Fibroblast of lung (primary cell): Measurements from ENCODE around the gene MARK3. TPM values are rescaled to one million over a fixed set of nuclear protein-coding genes. Genes with fewer than 3 reads are reported as not detected.

Source experiments
- DNase-seq, 2 donors: peaks; one replicate each; pipeline versions ENCODE4 v3.0.0 to v3.0.0-alpha.2; 2010; ENCODE audit warnings: low read depth in 2 of 2
- H2AFZ ChIP-seq: 2 replicates; pipeline ENCODE4 v1.5.1; 2012; ENCODE audit warnings: low read length, control low read depth, inconsistent platforms
- H3K27ac ChIP-seq: 2 replicates; pipeline ENCODE4 v1.5.1; 2011; ENCODE audit warnings: low read length, control low read depth; ENCODE audit not compliant: insufficient read depth
- H3K27me3 ChIP-seq: 2 replicates; pipeline ENCODE4 v1.5.1; 2011; ENCODE audit warnings: mild to moderate bottlenecking, low read length; ENCODE audit not compliant: control insufficient read depth, insufficient read depth
- H3K36me3 ChIP-seq: 2 replicates; pipeline ENCODE4 v1.5.1; 2011; ENCODE audit warnings: low read length; ENCODE audit not compliant: control insufficient read depth, insufficient read depth
- H3K4me1 ChIP-seq: 2 replicates; pipeline ENCODE4 v1.5.1; 2011; ENCODE audit warnings: low read length; ENCODE audit not compliant: control insufficient read depth, insufficient read depth; ENCODE audit errors: extremely low read depth
- H3K4me2 ChIP-seq: 2 replicates; pipeline ENCODE4 v1.5.1; 2011; ENCODE audit warnings: low read length, control low read depth; ENCODE audit not compliant: insufficient read depth; ENCODE audit errors: extremely low read depth
- H3K4me3 ChIP-seq, 4 experiments: fragments of 200-600 bp in 1 of 4; sonication (generic) in 1 of 4; replicated peaks in 1 of 4; 2 replicates each; pipeline ENCODE4 v1.5.1; 2011 to 2016; ENCODE audit warnings: low read length in 4 of 4, low read depth in 3 of 4, mild to moderate bottlenecking in 3 of 4, control low read depth in 2 of 4, inconsistent platforms in 1 of 4, mixed read lengths in 1 of 4; ENCODE audit not compliant: insufficient read depth in 1 of 4; ENCODE audit errors: control extremely low read depth in 1 of 4
- H3K79me2 ChIP-seq: 2 replicates; pipeline ENCODE4 v1.5.1; 2012; ENCODE audit warnings: mild to moderate bottlenecking, low read length, inconsistent platforms; ENCODE audit not compliant: control insufficient read depth, insufficient read depth
- H3K9ac ChIP-seq: 2 replicates; pipeline ENCODE4 v1.5.1; 2011; ENCODE audit warnings: mild to moderate bottlenecking, low read length, control low read depth; ENCODE audit not compliant: insufficient read depth
- H3K9me3 ChIP-seq: 2 replicates; pipeline ENCODE4 v1.5.1; 2012; ENCODE audit warnings: low read depth, low read length; ENCODE audit not compliant: control insufficient read depth, insufficient read depth
- H4K20me1 ChIP-seq: 2 replicates; pipeline ENCODE4 v1.5.1; 2011; ENCODE audit warnings: low read length; ENCODE audit not compliant: control insufficient read depth, insufficient read depth; ENCODE audit errors: extremely low read depth
- EZH2 ChIP-seq: IDR thresholded peaks from 2 replicates; pipeline ENCODE4 v1.5.1; 2012; ENCODE audit warnings: low read length, control low read depth, mild to moderate bottlenecking; ENCODE audit errors: missing control alignments
- polyA plus RNA-seq, 2 donors: library from polyadenylated mRNA; depleted of rRNA in 1 of 2; stranded (reverse) in 1 of 2; unstranded in 1 of 2; fragments of >200 nt; gene quantifications; 2 replicates each; pipeline ENCODE4 v1.2.1, GENCODE V29; 2011 to 2012; ENCODE audit warnings: missing spikeins in 1 of 2
- total RNA-seq: library from RNA; depleted of rRNA; stranded (reverse); fragments of >200 nt; gene quantifications from 2 replicates; pipeline ENCODE4 v1.2.1, GENCODE V29; 2014
- TF ChIP-seq, protein P1 (sequence below), 2 donors: IDR thresholded peaks in 1 of 2; conservative IDR thresholded peaks in 1 of 2; 1 replicate in 1 of 2; 2 replicates in 1 of 2; pipeline ENCODE4 v1.5.1; 2011 to 2012; ENCODE audit warnings: low read length in 2 of 2, control low read depth in 1 of 2, inconsistent platforms in 1 of 2, low read depth in 1 of 2, mild to moderate bottlenecking in 1 of 2

MARK3 gene
- total and polyA plus RNA-seq, 2 donors (not counting 1 experiment from before 2014, with no cell fraction given) = 76.0 to 119 TPM

- Histone ChIP-seq H4K20me1 (no peaks in the 10 kb centered on the region), H3K79me2 (no peaks in the 10 kb centered on the region), H3K27ac (peak overlapping the region; percentile 87), H3K27me3 (no peaks in the 10 kb centered on the region), H3K36me3 (no peaks in the 10 kb centered on the region), H3K4me3 (peak overlapping the region in 1 of 4 experiments; percentile 14), H3K9me3 (no peaks in the 10 kb centered on the region), H3K4me1 (peaks cover 46% of the 10 kb centered on the region), H3K9ac (peak overlapping the region; percentile 16), H2AFZ (no peak overlapping the region), H3K4me2 (peak overlapping the region; percentile 91)
- no peak for TF ChIP-seq EZH2
- TF ChIP-seq, protein P1, sequence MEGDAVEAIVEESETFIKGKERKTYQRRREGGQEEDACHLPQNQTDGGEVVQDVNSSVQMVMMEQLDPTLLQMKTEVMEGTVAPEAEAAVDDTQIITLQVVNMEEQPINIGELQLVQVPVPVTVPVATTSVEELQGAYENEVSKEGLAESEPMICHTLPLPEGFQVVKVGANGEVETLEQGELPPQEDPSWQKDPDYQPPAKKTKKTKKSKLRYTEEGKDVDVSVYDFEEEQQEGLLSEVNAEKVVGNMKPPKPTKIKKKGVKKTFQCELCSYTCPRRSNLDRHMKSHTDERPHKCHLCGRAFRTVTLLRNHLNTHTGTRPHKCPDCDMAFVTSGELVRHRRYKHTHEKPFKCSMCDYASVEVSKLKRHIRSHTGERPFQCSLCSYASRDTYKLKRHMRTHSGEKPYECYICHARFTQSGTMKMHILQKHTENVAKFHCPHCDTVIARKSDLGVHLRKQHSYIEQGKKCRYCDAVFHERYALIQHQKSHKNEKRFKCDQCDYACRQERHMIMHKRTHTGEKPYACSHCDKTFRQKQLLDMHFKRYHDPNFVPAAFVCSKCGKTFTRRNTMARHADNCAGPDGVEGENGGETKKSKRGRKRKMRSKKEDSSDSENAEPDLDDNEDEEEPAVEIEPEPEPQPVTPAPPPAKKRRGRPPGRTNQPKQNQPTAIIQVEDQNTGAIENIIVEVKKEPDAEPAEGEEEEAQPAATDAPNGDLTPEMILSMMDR (conservative IDR thresholded peaks at IDR 0.05 in 1 of 2, IDR thresholded peaks at IDR 0.05 in 1 of 2; ENCODE audit: low read depth in 1 of 2, low read length in 2 of 2) = no peak
- no peak for DNase-seq
These were observed 155.8 kb downstream of the MARK3 start for GRCh38 chr14:103540821-103541708.

DNA sequence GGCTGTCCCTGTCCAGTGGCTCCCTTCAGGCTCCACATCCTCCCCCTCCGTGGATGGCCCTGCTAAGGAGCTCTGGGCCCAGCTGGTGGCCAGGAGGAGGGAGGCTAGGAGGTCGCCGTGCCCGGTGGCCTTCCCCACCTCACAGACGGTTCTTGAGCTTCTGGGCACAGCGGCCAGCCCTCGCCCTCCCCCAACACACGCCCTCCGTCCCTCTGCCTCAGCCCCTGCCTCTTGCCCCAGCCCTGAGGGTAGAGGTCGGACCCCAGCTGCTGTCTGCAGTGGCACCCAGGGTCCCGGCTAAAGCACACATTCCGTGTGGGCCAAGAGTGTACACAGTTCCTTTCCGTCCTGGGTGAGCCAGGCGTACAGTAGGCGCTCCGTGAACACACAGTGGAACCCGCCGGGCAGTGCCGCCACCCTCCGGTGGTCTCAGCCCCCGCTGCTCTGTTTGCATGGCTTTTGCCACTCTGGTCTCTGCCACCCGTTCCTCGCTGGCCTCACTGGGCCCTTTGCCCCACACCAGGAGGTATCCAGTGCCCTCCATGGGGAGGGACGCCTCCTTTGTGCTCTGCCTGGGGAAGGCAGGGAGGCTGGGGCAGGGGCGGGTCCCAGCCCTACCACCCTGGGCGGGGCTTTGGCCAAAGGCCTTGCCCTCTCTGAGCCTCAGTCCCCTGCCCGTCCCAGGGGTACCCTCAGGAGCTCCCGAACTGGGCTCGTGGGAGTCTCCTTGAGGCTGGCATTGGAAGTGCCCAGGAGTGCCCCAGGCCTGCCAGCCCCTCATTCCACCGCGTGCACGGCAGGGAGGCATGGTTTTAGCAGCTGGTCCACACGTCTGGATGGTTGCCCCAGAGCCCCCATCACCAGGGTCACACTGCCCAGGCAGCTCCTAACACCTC is 156.7 kb downstream of the MARK3 start:
- Histone ChIP-seq H3K27me3 (no peaks in the 10 kb centered on the region), H3K9me3 (no peaks in the 10 kb centered on the region), H3K4me3 (no peak overlapping the region), H3K36me3 (no peaks in the 10 kb centered on the region), H3K4me2 (no peak overlapping the region), H3K27ac (peak overlapping the region; percentile 87), H3K9ac (peak overlapping the region; percentile 23), H3K4me1 (peaks cover 46% of the 10 kb centered on the region), H3K79me2 (no peaks in the 10 kb centered on the region), H2AFZ (no peak overlapping the region), H4K20me1 (no peaks in the 10 kb centered on the region)
- no peak for DNase-seq
- no peak for TF ChIP-seq EZH2
- TF ChIP-seq, protein P1 (conservative IDR thresholded peaks at IDR 0.05 in 1 of 2, IDR thresholded peaks at IDR 0.05 in 1 of 2; ENCODE audit: low read depth in 1 of 2, low read length in 2 of 2) = no peak

DNA sequence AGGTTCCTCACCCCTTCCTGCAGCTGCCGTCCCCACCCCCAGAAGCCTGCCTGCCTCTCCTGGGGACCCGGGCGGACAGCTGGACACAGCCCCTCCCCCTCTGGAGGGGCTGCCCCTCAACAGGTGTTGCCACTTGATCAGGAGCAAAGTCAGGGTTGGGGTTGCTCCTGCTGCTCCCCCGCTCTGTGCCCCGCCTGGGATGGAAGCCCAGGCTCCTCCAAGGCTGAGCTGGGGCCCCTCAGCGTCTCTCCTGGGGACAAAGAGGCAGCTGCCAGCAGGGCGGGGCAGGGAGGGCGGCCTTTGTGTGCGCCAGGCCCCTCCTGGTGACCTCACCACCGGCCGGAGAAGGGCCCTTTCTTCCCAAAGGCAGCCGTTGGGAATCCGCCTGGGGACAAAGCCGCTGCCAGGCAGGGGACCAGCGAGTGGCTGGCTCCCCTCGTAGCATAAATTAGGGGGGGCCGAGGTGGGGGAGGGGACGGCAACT is 157.4 kb downstream of the MARK3 start:
- no peak for DNase-seq
- Histone ChIP-seq H3K4me1 (peaks cover 46% of the 10 kb centered on the region), H3K9me3 (no peaks in the 10 kb centered on the region), H2AFZ (no peak overlapping the region), H3K4me3 (no peak overlapping the region), H3K27me3 (no peaks in the 10 kb centered on the region), H3K27ac (no peak overlapping the region), H4K20me1 (no peaks in the 10 kb centered on the region), H3K4me2 (no peak overlapping the region), H3K36me3 (no peaks in the 10 kb centered on the region), H3K79me2 (no peaks in the 10 kb centered on the region), H3K9ac (no peak overlapping the region)
- no peak for TF ChIP-seq EZH2
- TF ChIP-seq, protein P1 (conservative IDR thresholded peaks at IDR 0.05 in 1 of 2, IDR thresholded peaks at IDR 0.05 in 1 of 2; ENCODE audit: low read depth in 1 of 2, low read length in 2 of 2) = no peak
